ENCODE measurements around the gene DYNLRB2. TPM values are rescaled to one million over a fixed set of nuclear protein-coding genes. Genes with fewer than 3 reads are reported as not detected.

Gene DYNLRB2
- total and polyA plus RNA-seq, 10 of the 15 experiments (the other 5 are each of a cell fraction or from before 2014, with no cell fraction given): 0.21 to 1.2 (median 0.40) TPM; not detected in 5

- TF ChIP-seq ZNF384 (IDR thresholded peaks at IDR 0.05; ENCODE audit: borderline replicate concordance, low read depth, low read length): no peak
- TF ChIP-seq E2F8 (IDR thresholded peaks at IDR 0.05; ENCODE audit: low read depth, partially characterized antibody): no peak
- no peak for TF ChIP-seq E2F4 (IDR thresholded peaks at IDR 0.05; ENCODE audit: low read depth, low read length)
- no peak for TF ChIP-seq STAT3 (IDR thresholded peaks at IDR 0.05; ENCODE audit: low read depth, low read length)
- no peak for TF ChIP-seq PAX8 (IDR thresholded peaks at IDR 0.05)
- TF ChIP-seq EP300 (IDR thresholded peaks at IDR 0.05; ENCODE audit: borderline replicate concordance in 1 of 2, control insufficient read depth in 1 of 2, low read depth in 2 of 2, low read length in 2 of 2): peak; percentile 51 to 63; a peak in 2 of 4 replicates
- peak in 1 of 3 experiments; percentile 44; a peak in 2 of 6 replicates for TF ChIP-seq CTCF (IDR thresholded peaks at IDR 0.05 in 2 of 3, conservative IDR thresholded peaks at IDR 0.05 in 1 of 3; ENCODE audit: control insufficient read depth in 2 of 3, extremely low read depth in 1 of 3, insufficient read depth in 1 of 3, low read depth in 3 of 3, low read length in 3 of 3)
- no peak for TF ChIP-seq BACH1 (IDR thresholded peaks at IDR 0.05; ENCODE audit: borderline replicate concordance)
- no peak for TF ChIP-seq ZNF687 (IDR thresholded peaks at IDR 0.05)
- no peak for TF ChIP-seq ZBTB4 (CRISPR knock-in tag; IDR thresholded peaks at IDR 0.05)
- no peak for TF ChIP-seq BMI1 (IDR thresholded peaks at IDR 0.05; ENCODE audit: borderline replicate concordance)
- TF ChIP-seq FOS (IDR thresholded peaks at IDR 0.05; ENCODE audit: borderline replicate concordance, extremely low read depth, insufficient read length): no peak
- no peak for TF ChIP-seq NR2C2 (IDR thresholded peaks at IDR 0.05; ENCODE audit: borderline replicate concordance, control insufficient read depth, insufficient read length, low read depth)
- peak; percentile 52 to 63; a peak in 2 of 4 replicates for TF ChIP-seq IKZF2 (IDR thresholded peaks at IDR 0.05)
These were observed 39.5 kb downstream of the DYNLRB2 start (continued) for GRCh38 chr16:80580109-80580832.
